PC-9 (cell line): ENCODE data around the gene RHOA. TPM values are rescaled to one million over a fixed set of nuclear protein-coding genes. Genes with fewer than 3 reads are reported as not detected.
"Not testable (repeated sequence)": the region's sequence is repeated elsewhere in the genome, so short reads cannot be mapped to it uniquely, and the experiment has no call there.

Experiments
- BruUV-seq: library from RNA; stranded (reverse); fragments of 400-500 nt; replicated peaks from 2 replicates; lab custom pipeline; 2021; lab: Mats Ljungman, UMichigan
- CTCF ChIA-PET: fragments of 300-600 bp; sonication (Branson Sonifier 250); formaldehyde crosslinking; loops from one replicate; lab custom pipeline; 2022; ENCODE audit warnings: antibody characterized with exemption; lab: Charles Lee
- POLR2A ChIA-PET: fragments of 300-600 bp; sonication (Branson Sonifier 250); formaldehyde crosslinking; loops from one replicate; lab custom pipeline; 2022; ENCODE audit warnings: antibody characterized with exemption; ENCODE audit not compliant: unreplicated experiment; lab: Charles Lee
- DNase-seq, 2 experiments: peaks; one replicate each; pipeline versions ENCODE4 v3.0.0 to v3.0.0-alpha.2; 2015 to 2022; ENCODE audit warnings: mixed read lengths in 1 of 2
- H2AFZ ChIP-seq: fragments of 200-600 bp; sonication (generic); 2 replicates; pipeline ENCODE4 v1.8.1; 2017; ENCODE audit warnings: antibody characterized with exemption
- H3F3A ChIP-seq: fragments of 200-600 bp; sonication (generic); 2 replicates; pipeline ENCODE4 v1.8.1; 2017; ENCODE audit warnings: antibody characterized with exemption, mild to moderate bottlenecking, low read depth; ENCODE audit not compliant: insufficient read depth
- H3K27ac ChIP-seq: fragments of 200-600 bp; sonication (generic); 2 replicates; pipeline ENCODE4 v1.6.1; 2016; ENCODE audit warnings: mixed run types
- H3K27me3 ChIP-seq: fragments of 200-600 bp; sonication (generic); 2 replicates; pipeline ENCODE4 v1.6.1; 2016; ENCODE audit warnings: low read depth, mixed run types; ENCODE audit not compliant: insufficient read depth
- H3K36me3 ChIP-seq: fragments of 200-600 bp; sonication (generic); 2 replicates; pipeline ENCODE4 v1.6.1; 2016; ENCODE audit warnings: low read depth, mixed run types
- H3K4me1 ChIP-seq: fragments of 200-600 bp; sonication (generic); replicated peaks from 2 replicates; pipeline ENCODE4 v1.6.1; 2016; ENCODE audit warnings: mixed run types; ENCODE audit not compliant: insufficient read depth
- H3K4me2 ChIP-seq: fragments of 200-600 bp; sonication (generic); 2 replicates; pipeline ENCODE4 v1.6.1; 2017; ENCODE audit warnings: mixed run types
- H3K4me3 ChIP-seq: fragments of 200-600 bp; sonication (generic); 2 replicates; pipeline ENCODE4 v1.6.1; 2016; ENCODE audit warnings: mixed run types
- H3K79me2 ChIP-seq: fragments of 200-600 bp; sonication (generic); 2 replicates; pipeline ENCODE4 v1.6.1; 2017; ENCODE audit warnings: low read depth, mixed run types
- H3K9me2 ChIP-seq: fragments of 200-600 bp; sonication (generic); 2 replicates; pipeline ENCODE4 v1.8.1; 2017; ENCODE audit warnings: mild to moderate bottlenecking; ENCODE audit not compliant: insufficient read depth
- H3K9me3 ChIP-seq: fragments of 200-600 bp; sonication (generic); 2 replicates; pipeline ENCODE4 v1.8.1; 2016; ENCODE audit warnings: low read depth; ENCODE audit not compliant: insufficient read depth
- H4K20me1 ChIP-seq: fragments of 200-600 bp; sonication (generic); 2 replicates; pipeline ENCODE4 v1.8.1; 2017; ENCODE audit not compliant: insufficient read depth
- EZH2 ChIP-seq: fragments of 200-600 bp; sonication (generic); IDR thresholded peaks from 2 replicates; pipeline ENCODE4 v1.8.0; 2017; ENCODE audit warnings: antibody characterized with exemption, low read depth
- intact Hi-C: fragments of 100-400 bp; cut with micrococcal nuclease; formaldehyde crosslinking; loops from one replicate; pipeline ENCODE4 v1.10.0; 2022; ENCODE audit not compliant: unreplicated experiment
- total RNA-seq: library from RNA; stranded (reverse); gene quantifications from 2 replicates; pipeline ENCODE4 v1.2.3, GENCODE V29; 2021
- TF ChIP-seq, protein P1 (sequence below): fragments of 200-600 bp; sonication (generic); conservative IDR thresholded peaks from 2 replicates; pipeline ENCODE4 v1.6.1; 2017; ENCODE audit warnings: mixed run types, antibody characterized with exemption, mild to moderate bottlenecking, moderate library complexity

The RHOA gene
- total RNA-seq, 1 experiment from 2014 or later: 413 TPM

DNA sequence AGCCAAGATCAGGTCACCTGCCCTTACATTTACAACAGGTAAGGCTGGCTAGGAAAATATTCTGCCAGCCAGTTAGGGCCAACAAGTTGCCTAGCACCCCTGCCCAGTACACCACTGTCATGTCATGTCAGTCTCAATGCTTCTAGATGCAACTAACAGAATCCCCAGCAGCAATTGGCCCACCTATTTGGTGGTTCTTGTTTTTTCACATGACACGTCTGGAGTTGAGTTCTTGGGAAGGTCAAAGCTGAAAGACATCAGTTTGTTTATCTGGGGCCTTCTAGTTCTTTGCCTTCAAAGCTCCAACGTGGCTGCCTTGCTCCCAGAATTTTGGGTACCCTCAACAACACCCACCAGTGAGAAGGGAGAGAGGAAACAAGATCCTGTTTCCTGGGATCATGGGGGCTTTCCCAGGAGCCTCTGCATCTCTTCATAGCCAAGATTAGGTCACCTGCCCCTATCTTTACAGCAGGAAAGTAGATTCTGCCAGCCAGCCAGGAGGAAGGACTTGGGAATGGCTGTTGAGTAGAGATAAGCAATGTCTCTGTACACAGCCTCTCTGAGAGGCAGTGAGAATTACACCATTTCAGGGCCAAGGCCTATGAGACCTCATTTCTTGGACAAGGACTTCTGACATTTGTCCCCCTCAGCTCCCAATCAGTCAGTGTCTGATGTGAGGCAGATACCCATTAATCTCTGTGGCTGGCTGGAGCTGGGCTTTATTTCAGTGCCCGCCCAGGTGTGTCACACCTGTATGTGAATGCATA, 62.2 kb downstream of the RHOA start:
- H3K9me2 ChIP-seq: no peaks in the 10 kb centered on the region
- no peak overlapping the region for H2AFZ ChIP-seq
- H3K9me3 ChIP-seq: no peaks in the 10 kb centered on the region
- H3K4me1 ChIP-seq: peaks cover 77% of the 10 kb centered on the region
- H3K4me3 ChIP-seq: no peak overlapping the region
- H3F3A ChIP-seq: peaks cover 72% of the 10 kb centered on the region
- intact Hi-C loops: loop anchor here (5.0 kb wide), 1 partner anchor 323 kb away; the partner anchor contains the start of gene APEH
- H3K79me2 ChIP-seq: no peaks in the 10 kb centered on the region
- DNase-seq: no peak
- BruUV-seq: no TSS peak
- ChIA-PET CTCF (interaction anchor here (1.3 kb wide), 1 partner anchor 100 kb away, joined by 3 read pairs; no protein-coding TSS in a partner anchor), POLR2A (interaction anchor here (0.5 to 0.6 kb wide), 3 partner anchors 11 to 451 kb away, joined by 3 to 11 read pairs (median 4); partner anchors contain the start of gene SLC25A20)
- H3K27ac ChIP-seq: peak overlapping the region; percentile 81
- H3K4me2 ChIP-seq: no peak overlapping the region
- H3K27me3 ChIP-seq: no peaks in the 10 kb centered on the region
- no peaks in the 10 kb centered on the region for H3K36me3 ChIP-seq
- no peak for TF ChIP-seq EZH2
- TF ChIP-seq, protein P1, sequence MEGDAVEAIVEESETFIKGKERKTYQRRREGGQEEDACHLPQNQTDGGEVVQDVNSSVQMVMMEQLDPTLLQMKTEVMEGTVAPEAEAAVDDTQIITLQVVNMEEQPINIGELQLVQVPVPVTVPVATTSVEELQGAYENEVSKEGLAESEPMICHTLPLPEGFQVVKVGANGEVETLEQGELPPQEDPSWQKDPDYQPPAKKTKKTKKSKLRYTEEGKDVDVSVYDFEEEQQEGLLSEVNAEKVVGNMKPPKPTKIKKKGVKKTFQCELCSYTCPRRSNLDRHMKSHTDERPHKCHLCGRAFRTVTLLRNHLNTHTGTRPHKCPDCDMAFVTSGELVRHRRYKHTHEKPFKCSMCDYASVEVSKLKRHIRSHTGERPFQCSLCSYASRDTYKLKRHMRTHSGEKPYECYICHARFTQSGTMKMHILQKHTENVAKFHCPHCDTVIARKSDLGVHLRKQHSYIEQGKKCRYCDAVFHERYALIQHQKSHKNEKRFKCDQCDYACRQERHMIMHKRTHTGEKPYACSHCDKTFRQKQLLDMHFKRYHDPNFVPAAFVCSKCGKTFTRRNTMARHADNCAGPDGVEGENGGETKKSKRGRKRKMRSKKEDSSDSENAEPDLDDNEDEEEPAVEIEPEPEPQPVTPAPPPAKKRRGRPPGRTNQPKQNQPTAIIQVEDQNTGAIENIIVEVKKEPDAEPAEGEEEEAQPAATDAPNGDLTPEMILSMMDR: no peak
- no peaks in the 10 kb centered on the region for H4K20me1 ChIP-seq

DNA sequence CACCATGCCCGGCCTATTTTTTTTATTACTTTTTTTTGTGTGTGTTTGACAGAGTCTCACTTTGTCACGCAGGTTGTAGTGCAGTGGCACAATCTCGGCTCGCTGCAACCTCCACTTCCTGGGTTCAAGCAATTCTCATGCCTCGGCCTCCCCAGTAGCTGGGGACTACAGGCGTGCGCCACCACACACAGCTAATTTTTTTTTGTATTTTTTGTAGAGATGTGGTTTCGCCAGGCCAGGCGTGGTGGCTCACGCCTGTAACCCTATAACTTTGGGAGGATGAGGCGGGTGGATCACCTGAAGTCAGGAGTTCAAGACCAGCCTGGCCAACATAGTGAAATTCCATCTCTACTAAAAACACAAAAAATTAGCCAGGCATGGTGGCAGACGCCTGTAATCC, 63.4 kb downstream of the RHOA start:
- DNase-seq, H2AFZ ChIP-seq, H3K4me3 ChIP-seq, H3K4me2 ChIP-seq, H4K20me1 ChIP-seq, H3K27me3 ChIP-seq, CTCF ChIA-PET, H3K9me3 ChIP-seq, H3K9me2 ChIP-seq, BruUV-seq, H3K36me3 ChIP-seq, H3K79me2 ChIP-seq: not testable (repeated sequence)
- Histone ChIP-seq H3F3A (peaks cover 67% of the 10 kb centered on the region), H3K27ac (0 out of 2 replicates have a peak overlapping the region, but pooled peaks have one; percentile 41), H3K4me1 (peaks cover 74% of the 10 kb centered on the region)
- POLR2A ChIA-PET: interaction anchor here (0.6 kb wide), 2 partner anchors 16 to 450 kb away, joined by 3 to 9 read pairs; partner anchors contain the start of gene SLC25A20
- intact Hi-C loops: loop anchor here (5.0 kb wide), 1 partner anchor 324 kb away; the partner anchor contains the start of gene APEH

DNA sequence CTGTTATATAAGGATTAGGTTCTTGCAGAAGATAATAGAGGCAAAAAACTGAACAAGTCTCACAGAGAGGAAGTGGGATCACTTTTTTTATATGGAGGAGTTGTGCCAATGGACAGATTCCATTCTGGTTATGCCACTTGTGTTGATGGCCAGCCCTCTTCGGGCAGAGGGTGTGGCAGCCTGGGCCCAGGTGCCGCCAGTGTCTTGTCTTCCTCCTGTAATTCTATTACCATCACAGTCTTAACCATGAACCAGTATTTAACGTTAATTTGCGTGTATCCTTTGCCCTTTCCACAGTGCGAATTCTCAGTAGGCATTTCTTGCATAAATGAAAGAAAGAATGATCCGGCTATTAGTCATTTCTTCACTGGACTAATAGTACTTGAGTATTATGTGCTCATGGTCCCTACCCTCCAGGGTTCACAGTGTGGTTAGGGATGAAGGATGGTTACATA, 65.0 kb downstream of the RHOA start:
- H2AFZ ChIP-seq: peak overlapping the region; percentile 36; the same call in 1 of the 2 replicates
- peak overlapping the region; percentile 90 for H3K27ac ChIP-seq
- H3K27me3 ChIP-seq: no peaks in the 10 kb centered on the region
- ChIA-PET CTCF (no interaction called here), POLR2A (no interaction called here)
- no peaks in the 10 kb centered on the region for H4K20me1 ChIP-seq
- peak overlapping the region; percentile 62 for H3K4me2 ChIP-seq
- intact Hi-C loops: loop anchor here (5.0 kb wide), 1 partner anchor 325 kb away; the partner anchor contains the start of gene APEH
- peaks cover 58% of the 10 kb centered on the region for H3K4me1 ChIP-seq
- peak; percentile 70 to 84 for DNase-seq
- no peaks in the 10 kb centered on the region for H3K36me3 ChIP-seq
- no peaks in the 10 kb centered on the region for H3K9me3 ChIP-seq
- H3K9me2 ChIP-seq: no peaks in the 10 kb centered on the region
- H3K4me3 ChIP-seq: no peak overlapping the region; the same call in 1 of the 2 replicates
- H3F3A ChIP-seq: peaks cover 57% of the 10 kb centered on the region
- TF ChIP-seq EZH2: no peak
- TF ChIP-seq, protein P1: no peak
- H3K79me2 ChIP-seq: no peaks in the 10 kb centered on the region
- BruUV-seq: no TSS peak
